Coronary artery (tissue), 2 donors: ENCODE results near the gene CDC42EP2.

Experiments used
- DNase-seq: peaks from one replicate; pipeline ENCODE4 v3.0.0-alpha.2; 2017; ENCODE audit warnings: low spot score
- H3K27ac ChIP-seq, 2 donors: fragments of 200-600 bp; sonication (generic); one replicate each; pipeline ENCODE4 v1.5.1; 2016 to 2019
- H3K4me3 ChIP-seq: fragments of 200-600 bp; sonication (generic); 2 replicates; pipeline ENCODE4 v1.5.1; 2016; ENCODE audit warnings: mild to moderate bottlenecking, moderate library complexity
- TF ChIP-seq, protein P1 (sequence below): fragments of 200-600 bp; sonication (generic); IDR thresholded peaks from one replicate; pipeline ENCODE4 v1.5.1; 2019; ENCODE audit warnings: antibody characterized with exemption

Gene CDC42EP2

DNA sequence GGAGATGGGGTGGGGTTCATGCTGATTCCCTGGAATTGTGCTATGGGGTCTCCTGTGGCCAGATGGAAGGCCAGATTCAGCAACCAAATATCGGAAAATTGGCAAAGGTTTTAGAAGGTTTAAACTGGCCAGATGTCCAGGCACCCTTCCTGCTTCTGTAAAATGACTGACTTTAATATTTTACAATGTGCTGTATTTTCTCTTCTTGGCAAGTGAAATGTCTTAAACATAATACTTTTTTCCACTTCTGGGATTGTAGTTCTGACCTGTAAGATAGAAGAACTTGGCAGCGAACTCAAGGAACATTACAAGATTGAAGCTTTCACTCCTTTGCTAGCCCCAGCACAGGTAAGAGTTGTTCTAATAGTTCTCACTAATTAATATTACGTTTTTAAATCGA lies 35.4 kb upstream of the CDC42EP2 start:
- no peak for DNase-seq
- H3K4me3 ChIP-seq, result no peak overlapping the region
- peak overlapping the region; percentile 30 to 57 for H3K27ac ChIP-seq
- TF ChIP-seq, protein P1, sequence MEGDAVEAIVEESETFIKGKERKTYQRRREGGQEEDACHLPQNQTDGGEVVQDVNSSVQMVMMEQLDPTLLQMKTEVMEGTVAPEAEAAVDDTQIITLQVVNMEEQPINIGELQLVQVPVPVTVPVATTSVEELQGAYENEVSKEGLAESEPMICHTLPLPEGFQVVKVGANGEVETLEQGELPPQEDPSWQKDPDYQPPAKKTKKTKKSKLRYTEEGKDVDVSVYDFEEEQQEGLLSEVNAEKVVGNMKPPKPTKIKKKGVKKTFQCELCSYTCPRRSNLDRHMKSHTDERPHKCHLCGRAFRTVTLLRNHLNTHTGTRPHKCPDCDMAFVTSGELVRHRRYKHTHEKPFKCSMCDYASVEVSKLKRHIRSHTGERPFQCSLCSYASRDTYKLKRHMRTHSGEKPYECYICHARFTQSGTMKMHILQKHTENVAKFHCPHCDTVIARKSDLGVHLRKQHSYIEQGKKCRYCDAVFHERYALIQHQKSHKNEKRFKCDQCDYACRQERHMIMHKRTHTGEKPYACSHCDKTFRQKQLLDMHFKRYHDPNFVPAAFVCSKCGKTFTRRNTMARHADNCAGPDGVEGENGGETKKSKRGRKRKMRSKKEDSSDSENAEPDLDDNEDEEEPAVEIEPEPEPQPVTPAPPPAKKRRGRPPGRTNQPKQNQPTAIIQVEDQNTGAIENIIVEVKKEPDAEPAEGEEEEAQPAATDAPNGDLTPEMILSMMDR, result no peak

DNA sequence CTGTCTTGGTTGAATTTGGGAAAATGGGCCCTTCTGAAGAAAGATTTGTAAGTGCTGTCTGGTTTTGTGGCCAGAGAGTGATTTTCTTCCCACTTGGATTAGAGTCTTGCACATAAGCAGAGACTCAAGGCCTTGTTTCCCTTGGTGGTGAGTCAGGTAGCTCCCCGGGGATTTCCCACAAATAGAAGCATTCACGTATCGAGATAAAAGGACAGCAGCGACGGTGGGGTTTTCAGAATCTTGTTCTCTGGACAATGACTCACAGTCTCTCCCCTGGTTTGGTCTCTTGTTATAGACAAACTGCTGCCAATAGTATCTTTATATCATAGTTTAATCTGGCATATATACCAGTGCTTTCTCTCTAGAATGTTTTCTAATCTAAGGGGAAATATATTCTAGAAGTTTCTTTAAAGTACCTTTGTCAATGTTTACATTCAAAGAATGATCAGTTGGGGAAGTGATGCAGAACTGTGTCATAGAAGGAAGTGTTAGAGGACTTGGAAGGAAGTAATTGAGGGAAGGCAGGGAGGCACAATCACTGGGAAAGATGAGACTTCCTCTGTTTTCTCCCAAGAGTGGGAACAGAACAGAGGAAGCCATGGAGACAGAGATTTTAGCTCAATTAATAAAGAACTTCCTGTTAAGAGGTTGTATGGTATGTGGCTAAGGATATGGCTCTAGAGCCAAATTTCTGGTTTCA lies 34.8 kb upstream of the CDC42EP2 start:
- Histone ChIP-seq H3K27ac (peak overlapping the region; percentile 30 to 57), H3K4me3 (no peak overlapping the region)
- DNase-seq, result peak; percentile 78
- TF ChIP-seq, protein P1, result no peak

DNA sequence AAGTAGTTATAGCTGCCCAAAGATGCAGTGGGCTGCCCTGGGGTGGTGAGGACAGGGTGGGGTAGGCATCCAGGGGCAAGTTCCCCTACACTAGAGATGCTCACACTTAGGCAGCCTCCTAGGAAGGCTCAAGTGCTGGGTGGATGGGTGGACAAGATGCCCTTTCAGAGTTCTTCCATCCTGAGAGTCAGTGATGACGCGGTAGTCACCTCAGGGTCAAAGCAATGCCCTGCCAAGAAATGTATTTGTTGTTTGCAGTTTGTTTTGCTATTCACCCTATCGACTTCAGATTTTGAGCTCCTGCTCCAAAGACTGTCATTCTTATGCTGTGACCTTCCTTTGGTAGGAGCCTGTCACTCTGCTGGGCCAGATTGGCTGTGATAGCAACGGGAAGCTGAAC lies 34.0 kb upstream of the CDC42EP2 start:
- no peak overlapping the region for H3K4me3 ChIP-seq
- TF ChIP-seq, protein P1, result no peak
- peak overlapping the region in 1 of 2 donors; percentile 57 for H3K27ac ChIP-seq
- no peak for DNase-seq

DNA sequence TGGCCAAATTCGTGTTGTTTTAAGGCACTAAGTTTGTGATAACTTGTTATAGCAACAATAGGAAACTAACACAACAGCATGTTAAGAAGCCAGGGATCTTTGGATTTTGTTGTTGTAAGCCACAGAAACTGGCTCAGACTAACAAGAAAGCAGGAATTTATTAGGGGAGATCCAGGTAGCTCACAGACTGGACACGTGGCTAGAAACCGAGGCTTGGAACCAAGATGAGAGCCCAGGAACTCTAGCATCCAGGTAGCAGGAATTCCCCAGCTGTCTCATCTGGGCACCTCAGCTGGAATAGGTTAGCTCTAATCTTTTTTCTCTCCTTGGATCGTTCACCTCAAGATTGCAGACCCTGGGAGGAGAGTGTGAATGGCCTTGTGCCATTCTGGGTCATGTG lies 28.0 kb upstream of the CDC42EP2 start:
- no peak overlapping the region for H3K4me3 ChIP-seq
- H3K27ac ChIP-seq, result no peak overlapping the region
- TF ChIP-seq, protein P1, result no peak
- no peak for DNase-seq

DNA sequence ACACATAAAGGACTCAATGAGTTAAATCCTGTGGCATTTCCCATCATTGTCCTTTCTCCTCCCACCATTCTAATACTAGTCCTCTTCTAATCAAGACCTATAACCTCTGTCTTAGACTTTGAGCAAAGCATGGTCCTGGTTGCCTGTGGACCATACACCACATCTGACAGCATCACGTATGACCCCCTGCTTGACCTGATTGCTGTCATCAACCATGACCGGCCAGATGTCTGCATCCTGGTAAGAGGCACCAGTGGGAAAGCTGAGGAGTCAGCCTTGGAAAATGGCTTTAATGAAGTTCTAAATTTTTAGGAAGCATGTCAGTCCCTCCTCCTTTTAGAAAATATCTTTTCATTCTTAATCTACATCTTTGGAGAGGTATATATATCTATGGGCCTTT lies 27.1 kb upstream of the CDC42EP2 start:
- DNase-seq, result no peak
- H3K4me3 ChIP-seq, result no peak overlapping the region
- H3K27ac ChIP-seq, result no peak overlapping the region
- TF ChIP-seq, protein P1, result no peak

DNA sequence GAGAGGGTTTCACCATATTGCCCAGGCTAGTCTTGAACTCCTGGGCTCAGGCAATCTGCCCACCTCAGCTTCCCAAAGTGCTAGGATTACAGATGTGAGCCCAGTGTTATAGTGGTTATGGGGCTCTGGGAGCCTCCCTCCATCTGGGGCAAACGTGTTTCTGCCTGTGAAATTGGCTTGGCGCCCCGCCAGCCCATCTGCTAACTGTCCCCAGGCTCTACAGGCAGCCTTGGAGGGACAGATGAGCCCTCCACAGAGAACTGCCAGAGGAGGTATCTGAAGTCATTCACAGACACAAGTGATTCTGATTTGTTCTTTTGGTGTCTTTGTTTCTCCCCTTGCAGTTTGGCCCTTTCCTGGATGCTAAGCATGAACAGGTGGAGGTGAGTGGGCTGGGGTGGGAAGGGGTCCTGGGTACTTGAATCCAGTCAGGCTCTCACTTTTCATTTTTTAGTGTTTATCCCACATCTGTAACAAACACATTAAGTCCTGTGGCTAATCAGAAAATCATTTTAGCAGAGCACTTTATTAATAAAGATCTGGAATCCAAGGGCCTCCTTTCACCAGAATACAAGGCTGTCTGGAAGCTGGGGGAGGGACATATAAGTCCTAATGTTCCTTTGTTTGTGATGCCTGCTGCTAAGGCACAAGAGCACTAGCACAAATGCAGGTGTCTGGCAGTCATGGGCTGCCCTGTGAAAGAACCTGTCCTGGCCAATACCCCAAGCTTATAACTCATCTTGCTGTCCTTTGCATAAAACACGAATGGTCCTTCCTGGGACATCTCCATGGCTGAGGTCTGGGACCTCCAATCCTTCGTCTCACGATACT lies 25.7 kb upstream of the CDC42EP2 start:
- Histone ChIP-seq H3K4me3 (no peak overlapping the region), H3K27ac (no peak overlapping the region)
- DNase-seq, result no peak
- TF ChIP-seq, protein P1, result no peak
